ENCODE data around the gene PROM2. TPM values are rescaled to one million over a fixed set of nuclear protein-coding genes. Genes with fewer than 3 reads are reported as not detected.

Gene PROM2
- total RNA-seq, 4 donors from 2014 or later, result 16.7 to 24.3 (median 22.0) TPM

GRCh38 chr2:95326433-95327140 lies 52.3 kb downstream of the PROM2 start:
- Histone ChIP-seq H3K9me3 (no peaks in the 10 kb centered on the region), H3K4me3 (replicated peaks in 1 of 3) (no peak overlapping the region), H3K4me1 (peaks cover 6 to 40% of the 10 kb centered on the region in 2 donors), H3K27me3 (no peaks in the 10 kb centered on the region), H3K36me3 (no peaks in the 10 kb centered on the region), H3K27ac (no peak overlapping the region)
- intact Hi-C loops (cut with DNase I), result no loop called here
- DNase-seq, result no peak
- 94 to 96% methylated on average over 28 to 30 of the region's 30 CpGs for WGBS, 2 donors
- TF ChIP-seq POLR2A (IDR thresholded peaks at IDR 0.05), result no peak
- no peak for TF ChIP-seq CTCF (IDR thresholded peaks at IDR 0.05)

GRCh38 chr2:95327861-95328260 lies 53.6 kb downstream of the PROM2 start:
- DNase-seq, result no peak
- WGBS, 2 donors, result 75 to 79% methylated on average over 7 of the region's 7 CpGs
- TF ChIP-seq CTCF (IDR thresholded peaks at IDR 0.05), result no peak
- TF ChIP-seq POLR2A (IDR thresholded peaks at IDR 0.05), result no peak
- H3K27ac ChIP-seq, result peak overlapping the region in 2 of 3 donors; percentile 40 to 67
- H3K9me3 ChIP-seq, result no peaks in the 10 kb centered on the region
- H3K27me3 ChIP-seq, result no peaks in the 10 kb centered on the region
- no peaks in the 10 kb centered on the region for H3K36me3 ChIP-seq
- H3K4me1 ChIP-seq, result peaks cover 6 to 47% of the 10 kb centered on the region in 2 donors
- intact Hi-C loops (cut with DNase I), result no loop called here
- H3K4me3 ChIP-seq (replicated peaks in 1 of 3), result no peak overlapping the region

GRCh38 chr2:95328358-95329125 lies 54.3 kb downstream of the PROM2 start:
- Histone ChIP-seq H3K4me3 (replicated peaks in 1 of 3) (no peak overlapping the region), H3K27me3 (no peaks in the 10 kb centered on the region), H3K9me3 (no peaks in the 10 kb centered on the region), H3K36me3 (no peaks in the 10 kb centered on the region), H3K4me1 (peaks cover 6 to 53% of the 10 kb centered on the region in 2 donors), H3K27ac (peak overlapping the region in 2 of 3 donors; percentile 40 to 67)
- peak; percentile 43 to 69 for DNase-seq
- WGBS, 2 donors, result 70 to 76% methylated on average over 9 to 15 of the region's 15 CpGs
- intact Hi-C loops (cut with DNase I), result no loop called here
- TF ChIP-seq CTCF (IDR thresholded peaks at IDR 0.05), result no peak
- no peak for TF ChIP-seq POLR2A (IDR thresholded peaks at IDR 0.05)

GRCh38 chr2:95329401-95329800 lies 55.2 kb downstream of the PROM2 start:
- no peak for DNase-seq
- Histone ChIP-seq H3K27ac (peak overlapping the region in 1 of 3 donors; percentile 97), H3K36me3 (no peaks in the 10 kb centered on the region), H3K9me3 (no peaks in the 10 kb centered on the region), H3K27me3 (no peaks in the 10 kb centered on the region), H3K4me3 (replicated peaks in 1 of 3) (no peak overlapping the region), H3K4me1 (peaks cover 6 to 60% of the 10 kb centered on the region in 2 donors)
- intact Hi-C loops (cut with DNase I), result no loop called here
- TF ChIP-seq POLR2A (IDR thresholded peaks at IDR 0.05), result no peak
- no peak for TF ChIP-seq CTCF (IDR thresholded peaks at IDR 0.05)
- WGBS, 2 donors, result 88 to 93% methylated on average over 7 to 8 of the region's 14 CpGs
